BLaER1 treated with 17β-estradiol and CSF1 and Interleukin-3, amounts not matched to agents 10 nM and 100 nM (cell line): ENCODE data around the gene ENTHD1.

ENCODE experiments used
- H3K27ac ChIP-seq, 11 experiments: shearing (Covaris generic); formaldehyde crosslinking; 2 replicates each; pipeline ENCODE4 v1.8.1; 2022
- H3K27me3 ChIP-seq, 11 experiments: shearing (Covaris generic); formaldehyde crosslinking; 2 replicates each; pipeline ENCODE4 v1.8.1; 2022
- H3K36me3 ChIP-seq, 11 experiments: shearing (Covaris generic); formaldehyde crosslinking; 2 replicates each; pipeline ENCODE4 v1.8.1; 2022
- H3K4me1 ChIP-seq, 10 experiments: shearing (Covaris generic); formaldehyde crosslinking; 2 replicates each; pipeline ENCODE4 v1.8.1; 2022
- H3K4me2 ChIP-seq, 11 experiments: shearing (Covaris generic); formaldehyde crosslinking; 2 replicates each; pipeline ENCODE4 v1.8.1; 2022
- H3K4me3 ChIP-seq, 10 experiments: shearing (Covaris generic); formaldehyde crosslinking; 2 replicates each; pipeline ENCODE4 v1.8.1; 2022
- H3K9ac ChIP-seq, 11 experiments: shearing (Covaris generic); formaldehyde crosslinking; 2 replicates each; pipeline ENCODE4 v1.8.1; 2022
- H3K9me3 ChIP-seq, 11 experiments: shearing (Covaris generic); formaldehyde crosslinking; replicated peaks in 1 of 11; 2 replicates each; pipeline ENCODE4 v1.8.1; 2022
- H4K20me1 ChIP-seq, 11 experiments: shearing (Covaris generic); formaldehyde crosslinking; 2 replicates each; pipeline ENCODE4 v1.8.1; 2022
- Cebpa-rat ChIP-seq, 11 experiments: shearing (Covaris generic); IDR thresholded peaks; 2 replicates each; pipeline ENCODE4 v1.8.1; 2022

Gene ENTHD1

DNA sequence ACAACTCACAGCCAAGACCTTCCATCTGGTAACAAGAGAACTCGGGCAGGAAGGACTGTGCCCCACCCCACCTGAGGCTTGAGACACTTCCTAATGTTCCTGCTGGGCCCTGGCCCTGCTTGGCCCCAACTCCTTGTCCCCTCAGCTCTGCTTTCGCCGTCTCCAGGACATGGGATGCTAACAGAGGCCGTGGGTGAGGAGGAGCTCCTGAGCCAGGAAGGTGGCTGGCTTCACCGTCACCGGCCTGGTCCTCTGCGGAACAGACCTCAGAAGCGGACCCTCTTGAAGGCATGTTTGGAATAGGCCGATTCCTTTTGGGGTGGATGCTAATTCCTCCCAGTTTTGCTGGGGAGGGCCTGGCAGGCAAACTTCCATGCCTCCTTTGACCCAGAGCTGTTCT is 168.7 kb downstream of the ENTHD1 start:
- TF ChIP-seq Cebpa-rat (IDR thresholded peaks at IDR 0.05): no peak
- Histone ChIP-seq H3K9me3 (no peaks in the 10 kb centered on the region), H3K4me2 (no peak overlapping the region), H3K27me3 (no peaks in the 10 kb centered on the region), H3K4me3 (no peak overlapping the region), H3K4me1 (no peaks in the 10 kb centered on the region), H4K20me1 (no peaks in the 10 kb centered on the region), H3K9ac (no peak overlapping the region), H3K27ac (no peak overlapping the region), H3K36me3 (no peaks in the 10 kb centered on the region)

GRCh38 chr22:39724390-39724789 is 169.2 kb downstream of the ENTHD1 start:
- Histone ChIP-seq H3K36me3 (no peaks in the 10 kb centered on the region), H3K4me3 (no peak overlapping the region), H3K4me1 (peaks cover 0 to under 1% (median 0%) of the 10 kb centered on the region in 10 experiments; a peak in 1 of 20 replicates), H3K27ac (no peak overlapping the region), H3K4me2 (no peak overlapping the region), H4K20me1 (no peaks in the 10 kb centered on the region), H3K27me3 (no peaks in the 10 kb centered on the region), H3K9me3 (no peaks in the 10 kb centered on the region), H3K9ac (no peak overlapping the region)
- TF ChIP-seq Cebpa-rat (IDR thresholded peaks at IDR 0.05): no peak

- H3K4me1 ChIP-seq: peaks cover 0 to 4% (median 0%) of the 10 kb centered on the region in 10 experiments; a peak in 1 of 20 replicates
- no peaks in the 10 kb centered on the region for H4K20me1 ChIP-seq
- no peaks in the 10 kb centered on the region for H3K9me3 ChIP-seq
- TF ChIP-seq Cebpa-rat (IDR thresholded peaks at IDR 0.05): no peak
- no peak overlapping the region for H3K27ac ChIP-seq
- no peaks in the 10 kb centered on the region for H3K27me3 ChIP-seq
- no peaks in the 10 kb centered on the region for H3K36me3 ChIP-seq
- H3K9ac ChIP-seq: no peak overlapping the region
- H3K4me3 ChIP-seq: no peak overlapping the region
- H3K4me2 ChIP-seq: no peak overlapping the region
Measured at GRCh38 chr22:39723899-39724351, 169.6 kb downstream of the ENTHD1 start.

DNA sequence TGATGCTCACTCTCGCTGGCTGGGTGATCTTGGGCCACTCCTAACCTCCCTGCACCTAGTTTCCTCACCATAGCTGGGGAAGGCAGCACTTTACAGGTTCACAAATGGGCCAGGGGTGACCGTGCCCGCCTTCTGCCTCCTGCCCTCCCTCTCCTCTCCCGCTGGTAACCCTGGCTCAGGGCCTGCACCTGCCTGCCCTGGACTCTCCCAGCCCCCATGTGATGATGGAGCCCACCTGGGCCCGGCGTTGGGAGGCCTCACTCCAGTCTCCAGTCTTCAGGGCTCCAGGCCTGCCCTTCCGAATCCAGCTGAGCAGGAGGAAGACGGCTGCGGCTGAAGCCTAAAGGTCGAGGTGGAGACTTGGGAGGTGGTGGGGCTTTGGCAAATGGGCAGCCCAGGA is 170.1 kb downstream of the ENTHD1 start:
- Histone ChIP-seq H3K36me3 (no peaks in the 10 kb centered on the region), H3K9me3 (no peaks in the 10 kb centered on the region), H3K4me1 (peaks cover 0 to 4% (median 0%) of the 10 kb centered on the region in 10 experiments; a peak in 1 of 20 replicates), H3K27me3 (no peaks in the 10 kb centered on the region), H3K4me2 (no peak overlapping the region), H3K27ac (no peak overlapping the region), H3K4me3 (no peak overlapping the region), H4K20me1 (no peaks in the 10 kb centered on the region), H3K9ac (no peak overlapping the region)
- TF ChIP-seq Cebpa-rat (IDR thresholded peaks at IDR 0.05): no peak

DNA sequence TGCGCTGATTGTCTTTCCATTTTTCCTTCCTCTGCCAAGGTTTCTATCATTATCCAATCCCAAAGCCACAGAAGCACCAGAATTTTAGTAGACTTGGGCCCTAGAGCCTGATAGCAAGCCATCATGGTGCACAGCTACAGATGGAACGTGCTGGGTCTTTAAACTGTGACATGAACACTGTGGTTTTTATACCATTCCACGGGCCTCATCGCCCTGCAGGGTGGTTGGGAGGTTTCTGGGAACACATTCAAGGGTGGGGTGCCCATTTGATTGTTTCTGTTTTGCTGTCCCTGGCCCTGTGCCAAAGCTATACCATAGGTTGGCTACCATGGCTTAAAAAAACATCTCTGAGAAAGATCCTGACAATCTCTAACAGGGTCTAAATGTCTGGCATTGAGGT is 171.1 kb downstream of the ENTHD1 start:
- H3K4me1 ChIP-seq: peaks cover 0 to 4% (median 0%) of the 10 kb centered on the region in 10 experiments; a peak in 1 of 20 replicates
- no peak overlapping the region for H3K27ac ChIP-seq

GRCh38 chr22:39722032-39722325 is 171.6 kb downstream of the ENTHD1 start:
- Histone ChIP-seq H3K36me3 (no peaks in the 10 kb centered on the region), H4K20me1 (no peaks in the 10 kb centered on the region), H3K9me3 (no peaks in the 10 kb centered on the region), H3K4me2 (no peak overlapping the region), H3K4me3 (no peak overlapping the region), H3K27me3 (no peaks in the 10 kb centered on the region), H3K27ac (no peak overlapping the region), H3K9ac (no peak overlapping the region), H3K4me1 (peaks cover 0 to 4% (median 0%) of the 10 kb centered on the region in 10 experiments; a peak in 1 of 20 replicates)
- no peak for TF ChIP-seq Cebpa-rat (IDR thresholded peaks at IDR 0.05)

More for the DNA sequence above, 171.1 kb downstream of the ENTHD1 start:
- no peak overlapping the region for H3K4me3 ChIP-seq
- H3K4me2 ChIP-seq: no peak overlapping the region
- TF ChIP-seq Cebpa-rat (IDR thresholded peaks at IDR 0.05): no peak
- H3K36me3 ChIP-seq: no peaks in the 10 kb centered on the region
- no peaks in the 10 kb centered on the region for H4K20me1 ChIP-seq
- no peaks in the 10 kb centered on the region for H3K27me3 ChIP-seq
- H3K9ac ChIP-seq: no peak overlapping the region
- H3K9me3 ChIP-seq: no peaks in the 10 kb centered on the region

GRCh38 chr22:39721206-39722031 is 172.1 kb downstream of the ENTHD1 start:
- peaks cover 0 to 4% (median 0%) of the 10 kb centered on the region in 10 experiments; a peak in 1 of 20 replicates for H3K4me1 ChIP-seq
- no peak for TF ChIP-seq Cebpa-rat (IDR thresholded peaks at IDR 0.05)
- H3K4me3 ChIP-seq: no peak overlapping the region
- H3K9ac ChIP-seq: no peak overlapping the region
- H3K27me3 ChIP-seq: no peaks in the 10 kb centered on the region
- H4K20me1 ChIP-seq: no peaks in the 10 kb centered on the region
- no peaks in the 10 kb centered on the region for H3K9me3 ChIP-seq
- no peaks in the 10 kb centered on the region for H3K36me3 ChIP-seq
- H3K4me2 ChIP-seq: no peak overlapping the region
- no peak overlapping the region for H3K27ac ChIP-seq

DNA sequence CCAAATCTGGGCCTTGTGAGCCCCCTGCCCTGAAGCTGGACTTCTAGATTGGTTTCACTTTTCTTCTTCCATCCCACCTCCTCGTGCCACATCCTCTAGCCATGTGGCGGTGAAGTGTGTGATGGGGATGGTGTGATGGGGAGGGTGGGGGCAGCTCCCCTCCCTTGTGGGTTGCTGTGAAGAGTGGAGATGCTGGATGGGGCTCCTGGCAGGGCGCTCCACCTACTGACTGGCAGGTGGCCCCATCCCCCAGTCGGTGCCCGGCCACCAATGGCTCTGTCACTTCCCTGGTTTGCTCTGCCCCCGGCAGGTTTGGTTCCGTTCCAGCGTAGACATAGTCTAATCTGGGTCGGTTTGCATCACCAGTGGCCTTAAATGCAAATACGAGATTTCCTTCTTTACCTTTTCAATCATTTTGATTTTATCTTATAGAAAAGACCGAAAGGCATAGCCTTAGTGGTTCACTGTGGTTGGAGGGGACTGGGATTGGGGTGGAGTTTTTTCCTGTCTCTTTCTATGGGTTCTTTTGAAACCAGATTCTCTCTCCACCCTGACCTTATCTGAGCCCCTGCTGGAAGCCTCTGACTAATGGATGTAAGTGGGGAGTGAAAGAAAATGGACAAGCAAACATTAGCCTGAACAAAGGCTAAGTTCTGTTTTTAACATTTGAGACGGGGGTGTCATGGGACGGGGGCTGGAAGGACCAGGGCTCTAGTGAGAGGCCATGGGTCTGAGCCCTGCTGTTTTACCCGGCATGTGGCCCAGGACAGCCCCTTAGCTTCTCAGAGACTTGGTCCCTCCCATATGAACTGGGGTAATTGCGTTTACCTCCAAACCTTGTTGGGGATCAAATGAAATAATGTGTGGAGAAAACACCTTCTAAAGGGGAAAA is 173.8 kb downstream of the ENTHD1 start:
- Histone ChIP-seq H3K4me3 (no peak overlapping the region), H3K9me3 (no peaks in the 10 kb centered on the region), H3K4me1 (peaks cover 0 to 4% (median 0%) of the 10 kb centered on the region in 10 experiments; a peak in 1 of 20 replicates), H3K27me3 (no peaks in the 10 kb centered on the region), H3K27ac (no peak overlapping the region), H3K36me3 (no peaks in the 10 kb centered on the region), H4K20me1 (no peaks in the 10 kb centered on the region), H3K9ac (no peak overlapping the region), H3K4me2 (no peak overlapping the region)
- TF ChIP-seq Cebpa-rat (IDR thresholded peaks at IDR 0.05): no peak

DNA sequence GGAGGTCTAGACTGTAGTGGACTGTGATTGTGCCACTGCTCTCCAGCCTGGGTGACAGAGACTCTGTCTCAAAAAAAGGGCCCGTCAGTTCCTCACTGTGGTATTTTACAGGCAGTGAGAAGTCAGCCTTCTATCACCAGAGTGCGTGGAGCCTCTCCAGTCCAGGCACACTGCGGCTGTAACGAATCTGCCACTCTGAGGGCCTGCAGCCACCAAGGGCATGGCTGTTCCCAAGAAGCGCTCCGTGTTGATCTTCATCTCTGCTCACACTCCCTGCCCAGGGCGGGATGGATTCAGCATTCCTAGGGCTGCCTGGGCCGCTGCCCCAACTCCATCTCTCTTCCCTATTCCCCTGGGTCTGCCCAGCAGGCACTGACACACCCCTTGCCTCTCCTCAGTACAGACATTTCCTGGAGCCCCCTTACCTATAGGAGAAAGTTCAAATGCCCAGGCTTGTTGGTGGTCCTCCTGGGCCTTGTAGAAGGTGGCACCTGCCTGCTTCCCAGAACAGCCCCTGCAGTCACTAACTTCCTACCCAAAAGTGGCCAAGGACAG is 174.6 kb downstream of the ENTHD1 start:
- H3K36me3 ChIP-seq: no peaks in the 10 kb centered on the region
- no peak overlapping the region for H3K4me3 ChIP-seq
- H3K4me1 ChIP-seq: peaks cover 0 to 4% (median 0%) of the 10 kb centered on the region in 10 experiments; a peak in 1 of 20 replicates
- H3K27ac ChIP-seq: no peak overlapping the region
- H3K4me2 ChIP-seq: no peak overlapping the region
- H3K27me3 ChIP-seq: no peaks in the 10 kb centered on the region
- no peak for TF ChIP-seq Cebpa-rat (IDR thresholded peaks at IDR 0.05)
- no peak overlapping the region for H3K9ac ChIP-seq
- peaks cover 0 to 6% (median 0%) of the 10 kb centered on the region in 11 experiments; a peak in 1 of 22 replicates for H4K20me1 ChIP-seq
- no peaks in the 10 kb centered on the region for H3K9me3 ChIP-seq
